Stimulated activated CD8-positive, alpha-beta memory T cell treated with anti-CD3 and anti-CD28 coated beads, Interleukin-12 subunit alpha, Interleukin-12 subunit beta, amount 100 ng/mL, for 24 hours (primary cell): ENCODE measurements around the gene SLFN14.
"Not testable (repeated sequence)": the region's sequence is repeated elsewhere in the genome, so short reads cannot be mapped to it uniquely, and the experiment has no call there.

Experiments
- DNase-seq: peaks from one replicate; pipeline ENCODE4 v3.0.0-alpha.2; 2020; ENCODE audit errors: extremely low read depth

The SLFN14 gene

DNA sequence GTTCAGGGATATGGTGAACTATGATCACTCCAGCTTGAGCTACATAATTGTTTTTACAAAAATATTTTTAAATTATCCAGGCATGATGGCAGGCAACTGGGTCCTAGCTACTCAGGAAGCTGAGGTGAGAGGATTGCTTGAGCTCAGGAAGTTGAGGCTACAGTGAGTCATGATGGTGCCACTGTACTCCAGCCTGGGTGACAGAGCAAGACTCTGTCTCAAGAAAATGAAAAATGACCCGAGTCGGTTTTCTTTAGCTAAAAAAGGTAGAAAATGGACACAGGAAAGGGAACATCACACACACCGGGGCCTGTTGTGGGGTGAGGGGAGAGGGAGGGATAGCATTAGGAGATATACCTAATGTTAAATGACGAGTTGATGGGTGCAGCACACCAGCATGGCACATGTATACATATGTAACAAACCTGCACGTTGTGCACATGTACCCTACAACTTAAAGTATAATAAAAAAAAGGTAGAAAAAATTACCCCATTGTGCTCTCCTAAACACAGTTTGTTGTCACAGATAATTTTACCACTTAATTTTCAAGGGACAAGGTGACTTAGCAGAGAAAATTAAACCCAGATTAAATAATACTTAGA is 38.9 kb downstream of the SLFN14 start:
- DNase-seq, result not testable (repeated sequence)

DNA sequence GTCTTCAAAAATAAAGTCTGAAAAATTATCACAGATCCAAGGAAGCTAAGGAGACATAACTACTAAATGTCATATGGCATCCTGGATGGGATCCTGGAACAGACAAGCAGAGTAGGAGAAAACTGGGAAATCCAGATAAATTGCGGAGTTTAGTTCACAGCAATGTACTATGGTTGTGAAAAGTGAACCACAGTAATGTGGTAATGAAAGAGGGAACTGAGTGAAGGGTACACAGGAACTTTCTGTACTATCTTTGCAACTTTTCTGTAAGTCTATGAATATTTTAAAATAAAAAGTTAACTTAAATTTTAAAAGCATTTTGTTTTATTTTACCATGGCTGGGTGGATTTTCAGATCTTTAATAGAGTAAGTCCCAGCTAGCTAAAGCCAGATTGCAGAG is 39.5 kb downstream of the SLFN14 start:
- no peak for DNase-seq

DNA sequence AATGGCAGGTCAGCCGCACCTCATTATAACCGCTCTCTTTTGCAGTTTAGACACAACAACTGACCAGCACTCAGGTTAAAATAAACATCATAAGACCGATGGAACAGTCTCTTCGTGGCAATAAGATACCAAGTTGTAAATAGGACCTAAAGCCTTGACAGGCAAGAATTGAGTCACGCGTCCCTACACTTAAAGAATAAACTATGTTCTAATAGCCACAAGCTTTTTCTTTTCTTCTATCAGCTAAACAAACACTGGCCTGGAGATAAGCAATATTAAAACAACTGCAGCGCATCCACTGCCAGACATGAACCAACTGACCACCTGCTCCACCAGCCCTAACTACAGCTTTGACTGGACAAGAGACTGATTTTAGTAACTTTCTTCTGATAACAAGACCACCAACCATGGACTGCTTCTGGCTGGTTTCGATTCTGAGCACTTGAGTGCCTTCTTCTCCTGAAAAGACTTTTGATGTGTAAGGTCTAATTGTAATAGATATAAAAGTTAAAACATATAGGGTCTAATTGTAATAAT is 40.6 kb downstream of the SLFN14 start:
- no peak for DNase-seq

DNA sequence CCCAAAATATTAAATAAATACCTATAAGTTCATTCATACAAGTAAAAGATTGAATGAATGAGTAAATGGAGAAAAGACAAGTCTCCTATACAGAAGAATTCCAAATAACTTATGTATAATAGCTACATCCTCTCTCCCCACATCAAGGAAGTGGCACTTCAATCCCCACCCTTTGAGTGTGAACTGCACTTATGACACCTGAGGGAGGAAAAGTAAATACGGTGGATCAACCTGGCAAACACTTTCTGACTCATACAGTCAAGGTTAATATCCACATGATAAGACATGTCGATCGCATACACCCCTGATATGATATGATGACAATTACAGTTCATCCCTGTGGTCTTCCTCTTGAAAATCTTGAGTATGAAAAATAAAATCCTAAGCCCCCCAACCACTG is 41.2 kb downstream of the SLFN14 start:
- DNase-seq, result no peak

DNA sequence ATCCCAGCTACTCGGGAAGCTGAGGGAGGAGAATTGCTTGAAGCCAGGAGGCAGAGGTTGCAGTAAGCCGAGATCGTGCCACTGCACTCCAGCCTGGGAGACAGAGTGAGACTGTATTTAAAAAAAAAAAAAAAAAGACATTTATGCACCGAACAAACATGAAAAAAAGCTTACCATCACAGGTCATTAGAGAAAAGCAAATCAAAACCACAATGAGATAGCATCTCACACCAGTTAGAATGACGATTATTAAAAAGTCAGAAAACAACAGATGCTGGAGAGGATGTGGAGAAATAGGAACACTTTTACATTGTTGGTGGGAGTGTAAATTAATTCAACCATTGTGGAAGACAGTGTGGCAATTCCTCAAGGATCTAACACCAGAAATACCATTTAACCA is 42.2 kb downstream of the SLFN14 start:
- DNase-seq, result not testable (repeated sequence)

DNA sequence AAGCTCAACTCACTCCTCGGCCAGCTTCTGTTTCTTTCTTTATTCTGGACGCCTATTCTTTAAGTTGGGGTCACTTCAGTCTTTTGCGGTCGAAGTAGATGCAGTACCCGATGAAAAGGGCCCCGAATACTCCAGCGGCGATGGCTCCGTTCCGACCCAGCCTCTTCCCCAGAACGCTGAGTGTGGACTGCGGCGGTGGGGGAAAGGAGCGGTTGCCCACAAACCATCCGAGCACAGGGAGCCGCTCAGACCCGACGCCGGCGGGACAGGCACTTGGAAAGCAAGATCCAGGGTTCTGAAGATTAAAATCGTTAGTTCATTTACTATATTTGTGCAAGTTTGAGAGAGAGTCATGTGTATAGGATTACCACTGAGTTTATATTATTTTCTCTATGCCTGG is 45.6 kb downstream of the SLFN14 start:
- no peak for DNase-seq

DNA sequence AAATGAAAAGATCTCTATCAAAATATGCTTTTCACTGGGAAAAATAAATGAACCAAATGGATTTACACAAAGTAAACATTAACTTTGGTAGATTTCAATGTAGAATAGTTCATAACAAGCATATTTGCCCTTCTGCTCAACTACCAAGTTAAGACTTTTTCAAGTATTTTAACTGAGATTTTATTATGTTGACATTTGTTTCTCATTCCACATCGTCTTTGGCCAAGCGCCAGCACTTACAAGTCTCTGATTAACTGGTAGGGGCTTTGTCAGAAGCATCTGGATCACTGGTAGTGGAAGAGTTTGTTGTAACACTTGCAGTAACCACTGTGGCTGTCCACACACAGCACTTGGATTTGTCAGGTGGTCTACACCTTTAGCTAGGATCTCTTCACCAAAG is 46.1 kb downstream of the SLFN14 start:
- no peak for DNase-seq
